ENCODE data around the gene KRT79. TPM values are rescaled to one million over a fixed set of nuclear protein-coding genes. Genes with fewer than 3 reads are reported as not detected.
A peak's percentile ranks its signal among the peaks of the same experiment; 100 is the strongest.

The KRT79 gene
- polyA plus RNA-seq, 1 of the 3 experiments (the other 2 are of a cell fraction) = not detected

DNA sequence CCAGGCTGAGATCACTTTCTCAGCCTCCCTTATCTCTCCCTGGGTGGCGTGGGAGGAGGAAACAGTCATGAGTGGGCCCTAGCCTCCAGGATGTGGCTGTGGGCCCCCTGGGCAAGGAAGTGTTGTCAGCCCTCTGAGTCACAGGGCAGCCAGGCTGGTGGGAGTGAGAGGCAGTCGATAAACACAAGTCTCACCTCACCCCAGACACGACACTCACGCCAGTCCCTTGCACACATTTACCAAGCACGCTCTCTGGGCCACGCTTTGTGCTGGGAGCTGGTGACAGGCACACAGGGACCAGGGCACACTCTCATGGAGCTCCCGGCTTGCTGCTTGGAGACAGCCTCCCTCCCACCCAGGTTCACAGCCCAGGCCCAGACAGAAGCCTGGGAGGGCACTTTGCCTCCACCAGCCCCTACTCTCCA, 1.9 kb upstream of the KRT79 start:
- H2AFZ ChIP-seq (ENCODE audit: low read depth) = no peak overlapping the region
- no peaks in the 10 kb centered on the region for H3K79me2 ChIP-seq (ENCODE audit: insufficient read depth)
- no peaks in the 10 kb centered on the region for H3K36me3 ChIP-seq (replicated peaks in 1 of 2; ENCODE audit: control insufficient read depth in 1 of 2, insufficient read depth in 2 of 2, low read length in 1 of 2)
- TF ChIP-seq FOXM1 (IDR thresholded peaks at IDR 0.05; ENCODE audit: low read depth) = no peak
- TF ChIP-seq, protein P1, sequence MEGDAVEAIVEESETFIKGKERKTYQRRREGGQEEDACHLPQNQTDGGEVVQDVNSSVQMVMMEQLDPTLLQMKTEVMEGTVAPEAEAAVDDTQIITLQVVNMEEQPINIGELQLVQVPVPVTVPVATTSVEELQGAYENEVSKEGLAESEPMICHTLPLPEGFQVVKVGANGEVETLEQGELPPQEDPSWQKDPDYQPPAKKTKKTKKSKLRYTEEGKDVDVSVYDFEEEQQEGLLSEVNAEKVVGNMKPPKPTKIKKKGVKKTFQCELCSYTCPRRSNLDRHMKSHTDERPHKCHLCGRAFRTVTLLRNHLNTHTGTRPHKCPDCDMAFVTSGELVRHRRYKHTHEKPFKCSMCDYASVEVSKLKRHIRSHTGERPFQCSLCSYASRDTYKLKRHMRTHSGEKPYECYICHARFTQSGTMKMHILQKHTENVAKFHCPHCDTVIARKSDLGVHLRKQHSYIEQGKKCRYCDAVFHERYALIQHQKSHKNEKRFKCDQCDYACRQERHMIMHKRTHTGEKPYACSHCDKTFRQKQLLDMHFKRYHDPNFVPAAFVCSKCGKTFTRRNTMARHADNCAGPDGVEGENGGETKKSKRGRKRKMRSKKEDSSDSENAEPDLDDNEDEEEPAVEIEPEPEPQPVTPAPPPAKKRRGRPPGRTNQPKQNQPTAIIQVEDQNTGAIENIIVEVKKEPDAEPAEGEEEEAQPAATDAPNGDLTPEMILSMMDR (IDR thresholded peaks at IDR 0.05) = no peak
- TF ChIP-seq TCF12 (IDR thresholded peaks at IDR 0.05) = no peak
- TF ChIP-seq POLR2AphosphoS5 (IDR thresholded peaks at IDR 0.05; ENCODE audit: low read depth, low read length) = no peak
- no peak for TF ChIP-seq RFX5 (IDR thresholded peaks at IDR 0.05; ENCODE audit: low read length)
- no peak for TF ChIP-seq JUND (IDR thresholded peaks at IDR 0.05)
- no peak for TF ChIP-seq NRF1 (IDR thresholded peaks at IDR 0.05; ENCODE audit: low read depth, low read length)
- TF ChIP-seq, protein P2, sequence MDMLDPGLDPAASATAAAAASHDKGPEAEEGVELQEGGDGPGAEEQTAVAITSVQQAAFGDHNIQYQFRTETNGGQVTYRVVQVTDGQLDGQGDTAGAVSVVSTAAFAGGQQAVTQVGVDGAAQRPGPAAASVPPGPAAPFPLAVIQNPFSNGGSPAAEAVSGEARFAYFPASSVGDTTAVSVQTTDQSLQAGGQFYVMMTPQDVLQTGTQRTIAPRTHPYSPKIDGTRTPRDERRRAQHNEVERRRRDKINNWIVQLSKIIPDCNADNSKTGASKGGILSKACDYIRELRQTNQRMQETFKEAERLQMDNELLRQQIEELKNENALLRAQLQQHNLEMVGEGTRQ (IDR thresholded peaks at IDR 0.05; ENCODE audit: borderline replicate concordance, low read depth, low read length) = no peak
- TF ChIP-seq, protein P3, sequence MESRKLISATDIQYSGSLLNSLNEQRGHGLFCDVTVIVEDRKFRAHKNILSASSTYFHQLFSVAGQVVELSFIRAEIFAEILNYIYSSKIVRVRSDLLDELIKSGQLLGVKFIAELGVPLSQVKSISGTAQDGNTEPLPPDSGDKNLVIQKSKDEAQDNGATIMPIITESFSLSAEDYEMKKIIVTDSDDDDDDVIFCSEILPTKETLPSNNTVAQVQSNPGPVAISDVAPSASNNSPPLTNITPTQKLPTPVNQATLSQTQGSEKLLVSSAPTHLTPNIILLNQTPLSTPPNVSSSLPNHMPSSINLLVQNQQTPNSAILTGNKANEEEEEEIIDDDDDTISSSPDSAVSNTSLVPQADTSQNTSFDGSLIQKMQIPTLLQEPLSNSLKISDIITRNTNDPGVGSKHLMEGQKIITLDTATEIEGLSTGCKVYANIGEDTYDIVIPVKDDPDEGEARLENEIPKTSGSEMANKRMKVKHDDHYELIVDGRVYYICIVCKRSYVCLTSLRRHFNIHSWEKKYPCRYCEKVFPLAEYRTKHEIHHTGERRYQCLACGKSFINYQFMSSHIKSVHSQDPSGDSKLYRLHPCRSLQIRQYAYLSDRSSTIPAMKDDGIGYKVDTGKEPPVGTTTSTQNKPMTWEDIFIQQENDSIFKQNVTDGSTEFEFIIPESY (IDR thresholded peaks at IDR 0.05; ENCODE audit: borderline replicate concordance, low read depth) = no peak
- TF ChIP-seq MEF2A (IDR thresholded peaks at IDR 0.05; ENCODE audit: borderline replicate concordance, low read depth) = no peak
- TF ChIP-seq, protein P4, sequence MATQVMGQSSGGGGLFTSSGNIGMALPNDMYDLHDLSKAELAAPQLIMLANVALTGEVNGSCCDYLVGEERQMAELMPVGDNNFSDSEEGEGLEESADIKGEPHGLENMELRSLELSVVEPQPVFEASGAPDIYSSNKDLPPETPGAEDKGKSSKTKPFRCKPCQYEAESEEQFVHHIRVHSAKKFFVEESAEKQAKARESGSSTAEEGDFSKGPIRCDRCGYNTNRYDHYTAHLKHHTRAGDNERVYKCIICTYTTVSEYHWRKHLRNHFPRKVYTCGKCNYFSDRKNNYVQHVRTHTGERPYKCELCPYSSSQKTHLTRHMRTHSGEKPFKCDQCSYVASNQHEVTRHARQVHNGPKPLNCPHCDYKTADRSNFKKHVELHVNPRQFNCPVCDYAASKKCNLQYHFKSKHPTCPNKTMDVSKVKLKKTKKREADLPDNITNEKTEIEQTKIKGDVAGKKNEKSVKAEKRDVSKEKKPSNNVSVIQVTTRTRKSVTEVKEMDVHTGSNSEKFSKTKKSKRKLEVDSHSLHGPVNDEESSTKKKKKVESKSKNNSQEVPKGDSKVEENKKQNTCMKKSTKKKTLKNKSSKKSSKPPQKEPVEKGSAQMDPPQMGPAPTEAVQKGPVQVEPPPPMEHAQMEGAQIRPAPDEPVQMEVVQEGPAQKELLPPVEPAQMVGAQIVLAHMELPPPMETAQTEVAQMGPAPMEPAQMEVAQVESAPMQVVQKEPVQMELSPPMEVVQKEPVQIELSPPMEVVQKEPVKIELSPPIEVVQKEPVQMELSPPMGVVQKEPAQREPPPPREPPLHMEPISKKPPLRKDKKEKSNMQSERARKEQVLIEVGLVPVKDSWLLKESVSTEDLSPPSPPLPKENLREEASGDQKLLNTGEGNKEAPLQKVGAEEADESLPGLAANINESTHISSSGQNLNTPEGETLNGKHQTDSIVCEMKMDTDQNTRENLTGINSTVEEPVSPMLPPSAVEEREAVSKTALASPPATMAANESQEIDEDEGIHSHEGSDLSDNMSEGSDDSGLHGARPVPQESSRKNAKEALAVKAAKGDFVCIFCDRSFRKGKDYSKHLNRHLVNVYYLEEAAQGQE (IDR thresholded peaks at IDR 0.05; ENCODE audit: low read depth, low read length) = no peak
- no peak for TF ChIP-seq SIN3A (IDR thresholded peaks at IDR 0.05; ENCODE audit: borderline replicate concordance, low read depth, low read length)
- TF ChIP-seq RAD21 (IDR thresholded peaks at IDR 0.05; ENCODE audit: low read length) = no peak
- no peaks in the 10 kb centered on the region for H3K9me3 ChIP-seq
- ChIA-PET CTCF (interaction anchor here (0.6 to 1.4 kb wide), 2 partner anchors 29 to 44 kb away, joined by 3 read pairs; no protein-coding TSS in a partner anchor), POLR2A (no interaction called here)
- H3K4me3 ChIP-seq (ENCODE audit: low read depth in 2 of 2, low read length in 1 of 2) = no peak overlapping the region
- H3K4me1 ChIP-seq (ENCODE audit: control insufficient read depth in 1 of 2, insufficient read depth in 2 of 2, low read depth in 1 of 2, low read length in 1 of 2) = peaks cover 0 to 9% of the 10 kb centered on the region in 2 experiments; a peak in 1 of 4 replicates
- peak overlapping the region; percentile 55; the same call in 1 of the 2 replicates for H3K4me2 ChIP-seq
- no peak overlapping the region for H3K27ac ChIP-seq (ENCODE audit: low read depth in 2 of 2, low read length in 1 of 2)
- WGBS (ENCODE audit: low lambda C conversion rate) = 53% methylated on average over 5 of the region's 7 CpGs
- no peaks in the 10 kb centered on the region for H3F3A ChIP-seq (replicated peaks; ENCODE audit: insufficient read depth)
- no peaks in the 10 kb centered on the region for H3K9me2 ChIP-seq
- H3K9ac ChIP-seq = no peak overlapping the region
- DNase-seq = no peak
- H3K27me3 ChIP-seq (ENCODE audit: insufficient read depth) = peaks cover 24% of the 10 kb centered on the region; the same call in 1 of the 2 replicates
- H4K20me1 ChIP-seq (ENCODE audit: insufficient read depth) = no peaks in the 10 kb centered on the region

All from SK-N-SH (cell line).